ENCODE data around the gene CHST9. TPM values are rescaled to one million over a fixed set of nuclear protein-coding genes. Genes with fewer than 3 reads are reported as not detected.

The CHST9 gene
- total and polyA plus RNA-seq, 2 of the 4 experiments (the other 2 are of a cell fraction): not detected

GRCh38 chr18:26875040-26875654 is 310.0 kb downstream of the CHST9 start:
- Histone ChIP-seq H2AK9ac (replicated peaks; ENCODE audit: low read depth, low read length, poor library complexity) (no peak overlapping the region), H2BK20ac (ENCODE audit: low read depth, low read length) (no peak overlapping the region), H3K9ac (ENCODE audit: low read depth, low read length) (no peak overlapping the region), H2AFZ (replicated peaks; ENCODE audit: low read length, poor library complexity) (no peak overlapping the region), H4K5ac (ENCODE audit: low read depth, low read length) (no peak overlapping the region), H3K4ac (ENCODE audit: low read depth, low read length) (no peak overlapping the region), H2BK5ac (ENCODE audit: low read depth, low read length, poor library complexity, severe bottlenecking) (no peak overlapping the region), H3K79me1 (ENCODE audit: low read depth in 1 of 2, low read length in 2 of 2) (no peaks in the 10 kb centered on the region), H3K36me3 (ENCODE audit: control insufficient read depth, insufficient read depth, low read length) (no peaks in the 10 kb centered on the region), H3K4me3 (ENCODE audit: insufficient read depth, low read depth, low read length) (no peak overlapping the region), H3K23ac (ENCODE audit: low read depth, low read length) (no peak overlapping the region), H2AK5ac (ENCODE audit: low read depth, low read length) (no peak overlapping the region), H3K9me1 (ENCODE audit: insufficient read depth, low read length) (no peaks in the 10 kb centered on the region), H4K91ac (ENCODE audit: insufficient read depth, low read depth, low read length) (no peak overlapping the region), H3K14ac (replicated peaks; ENCODE audit: low read depth, low read length) (no peak overlapping the region), H3K27ac (ENCODE audit: insufficient read depth, low read length) (no peak overlapping the region), H3K27me3 (ENCODE audit: control insufficient read depth, insufficient read depth, low read length) (no peaks in the 10 kb centered on the region), H4K20me1 (ENCODE audit: insufficient read depth, low read length) (no peaks in the 10 kb centered on the region), H2BK120ac (ENCODE audit: low read depth, low read length) (no peak overlapping the region), H3K9me3 (ENCODE audit: control insufficient read depth, insufficient read depth, low read length) (peaks cover 2% of the 10 kb centered on the region; the same call in 1 of the 2 replicates), H3K56ac (ENCODE audit: extremely low read depth, insufficient read depth, low read length) (no peak overlapping the region), H4K8ac (ENCODE audit: low read depth in 2 of 2, low read length in 2 of 2) (no peak overlapping the region), H3K4me2 (ENCODE audit: low read depth, low read length) (no peak overlapping the region), H2BK15ac (ENCODE audit: low read depth, low read length) (no peak overlapping the region), H3K4me1 (ENCODE audit: control insufficient read depth, insufficient read depth, low read length) (no peaks in the 10 kb centered on the region), H3K18ac (ENCODE audit: low read depth, low read length) (no peak overlapping the region)
- TF ChIP-seq MXI1 (IDR thresholded peaks at IDR 0.05; ENCODE audit: borderline replicate concordance, low read depth, low read length): no peak
- TF ChIP-seq BHLHE40 (IDR thresholded peaks at IDR 0.05; ENCODE audit: low read depth, low read length): no peak
- TF ChIP-seq MAZ (IDR thresholded peaks at IDR 0.05; ENCODE audit: borderline replicate concordance, low read depth, low read length): no peak
- no peak for TF ChIP-seq CEBPB (IDR thresholded peaks at IDR 0.05; ENCODE audit: low read depth, low read length)
- ChIA-PET POLR2A (ENCODE audit: unreplicated experiment) (no interaction called here), CTCF (no interaction called here)
- intact Hi-C loops (cut with micrococcal nuclease) (no loop called here), in situ Hi-C loops (cut with MboI; ENCODE audit: low sequenced_read_pairs) (no loop called here), dilution Hi-C loops (cut with HindIII; ENCODE audit: low sequenced_read_pairs, unreplicated experiment) (no loop called here)
- no peak for ATAC-seq (ENCODE audit: low read depth)
- BruUV-seq (replicated peaks): no TSS peak
- no peak for DNase-seq
- no CpG with 5 or more reads among the region's 2 CpGs for WGBS, 2 experiments (ENCODE audit: extremely low coverage in 2 of 2, insufficient read length in 1 of 2)

Measured in IMR-90 (cell line).